ENCODE results near the gene TRMT11. TPM values are rescaled to one million over a fixed set of nuclear protein-coding genes. Genes with fewer than 3 reads are reported as not detected.
"Not testable (repeated sequence)": the region's sequence is repeated elsewhere in the genome, so short reads cannot be mapped to it uniquely, and the experiment has no call there.

Gene TRMT11
- total RNA-seq, 1 donor, result 30.5 TPM

DNA sequence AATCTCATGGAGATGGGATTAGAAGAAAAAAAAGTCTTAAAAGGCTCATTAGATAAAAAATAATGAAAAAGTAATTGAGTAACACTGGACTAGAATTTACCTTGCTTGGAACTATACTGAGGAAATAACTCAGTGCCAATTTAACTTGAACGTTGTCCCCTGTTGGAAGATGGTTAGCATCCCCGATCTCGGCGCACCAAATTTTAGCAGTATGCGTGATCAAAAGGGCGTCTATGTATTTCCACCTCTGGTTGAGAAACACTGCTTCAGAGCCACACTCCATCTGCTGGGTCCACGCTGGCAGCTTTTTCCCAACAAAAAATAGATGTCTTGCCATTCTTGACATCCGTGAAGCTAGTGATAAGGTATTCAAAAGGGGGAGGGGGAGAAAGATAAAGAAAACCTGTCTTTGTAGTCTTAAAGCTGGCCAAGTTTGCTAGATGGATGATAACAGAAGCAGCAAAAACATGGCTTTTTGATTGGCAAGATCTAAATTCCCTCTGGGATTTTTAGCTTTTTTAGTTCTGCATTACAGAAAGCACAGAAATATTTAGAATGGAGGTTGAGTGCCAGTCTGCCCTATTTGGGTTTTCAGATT, 23.3 kb upstream of the TRMT11 start:
- TF ChIP-seq CTCF (IDR thresholded peaks at IDR 0.05; ENCODE audit: insufficient read depth, low read length), result no peak
- H3K4me3 ChIP-seq (ENCODE audit: low read depth, low read length), result no peak overlapping the region
- DNase-seq (ENCODE audit: low read depth), result no peak

- no peak for DNase-seq (ENCODE audit: low read depth)
- no peak for TF ChIP-seq CTCF (IDR thresholded peaks at IDR 0.05; ENCODE audit: insufficient read depth, low read length)
- H3K4me3 ChIP-seq (ENCODE audit: low read depth, low read length), result no peak overlapping the region
These were observed 22.5 kb upstream of the TRMT11 start for GRCh38 chr6:125963817-125964216.

- no peak for TF ChIP-seq CTCF (IDR thresholded peaks at IDR 0.05; ENCODE audit: insufficient read depth, low read length)
- no peak for DNase-seq (ENCODE audit: low read depth)
- H3K4me3 ChIP-seq (ENCODE audit: low read depth, low read length), result no peak overlapping the region
These were observed 19.8 kb upstream of the TRMT11 start for GRCh38 chr6:125966569-125966968.

GRCh38 chr6:125968493-125968892, 17.8 kb upstream of the TRMT11 start:
- no peak for DNase-seq (ENCODE audit: low read depth)
- TF ChIP-seq CTCF (IDR thresholded peaks at IDR 0.05; ENCODE audit: insufficient read depth, low read length), result no peak
- H3K4me3 ChIP-seq (ENCODE audit: low read depth, low read length), result no peak overlapping the region

GRCh38 chr6:125970760-125971159, 15.6 kb upstream of the TRMT11 start:
- no peak for DNase-seq (ENCODE audit: low read depth)
- TF ChIP-seq CTCF (IDR thresholded peaks at IDR 0.05; ENCODE audit: insufficient read depth, low read length), result no peak
- H3K4me3 ChIP-seq (ENCODE audit: low read depth, low read length), result no peak overlapping the region

DNA sequence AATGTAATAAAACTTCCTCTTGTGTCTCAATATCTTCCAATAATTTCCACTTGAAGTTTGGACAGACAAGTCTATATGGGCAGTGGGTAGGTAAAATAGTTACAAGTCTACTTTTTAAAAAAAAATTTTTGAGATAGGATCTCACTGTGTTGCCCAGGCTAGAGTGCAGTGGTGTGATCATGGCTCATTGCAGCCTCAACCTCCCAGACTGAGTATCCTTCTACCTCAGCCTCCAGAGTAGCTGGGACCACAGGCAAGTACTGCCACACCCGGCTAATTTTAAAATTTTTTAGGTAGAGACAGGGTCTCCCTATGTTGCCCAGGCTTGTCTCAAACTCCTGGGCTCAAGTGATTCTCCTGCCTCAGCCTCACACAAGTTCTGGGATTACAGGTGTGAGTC, 13.9 kb upstream of the TRMT11 start:
- H3K4me3 ChIP-seq (ENCODE audit: low read depth, low read length); DNase-seq (ENCODE audit: low read depth): not testable (repeated sequence)

DNA sequence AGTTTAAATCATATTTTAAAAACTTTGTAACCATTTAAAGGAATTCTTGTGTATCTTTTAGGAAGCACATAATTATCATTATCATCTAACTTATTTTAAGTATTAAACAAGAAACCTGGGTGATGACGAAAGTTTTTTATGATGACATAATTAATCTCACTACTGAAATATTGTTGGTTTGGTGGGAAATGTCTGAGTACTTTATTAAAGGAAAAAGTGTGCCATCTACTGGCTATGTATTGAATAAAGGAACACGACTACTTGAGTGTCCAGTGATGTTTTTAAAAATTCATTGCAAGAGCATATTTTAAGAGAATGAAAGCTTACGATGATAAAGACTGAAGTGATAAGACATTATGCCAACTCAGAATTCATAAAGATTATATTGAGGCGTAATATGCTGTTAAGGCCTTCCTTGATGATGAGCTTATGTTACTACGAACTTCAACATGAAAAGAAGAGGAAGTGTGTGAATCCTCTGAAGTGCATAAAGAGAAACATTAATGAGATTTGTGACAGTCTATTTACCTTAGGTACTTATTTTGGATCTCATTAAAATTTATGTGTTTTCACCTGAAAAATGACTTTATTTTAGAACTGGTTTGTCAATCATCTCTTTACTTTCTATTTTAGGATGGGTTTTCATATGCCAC, 12.0 kb upstream of the TRMT11 start:
- DNase-seq (ENCODE audit: low read depth), result peak; percentile 86
- no peak overlapping the region for H3K4me3 ChIP-seq (ENCODE audit: low read depth, low read length)
- peak; percentile 46 for TF ChIP-seq CTCF (IDR thresholded peaks at IDR 0.05; ENCODE audit: insufficient read depth, low read length)

Data from fibroblast of the aortic adventitia (primary cell).